ENCODE results near the gene PTPRN2. TPM values are rescaled to one million over a fixed set of nuclear protein-coding genes. Genes with fewer than 3 reads are reported as not detected.

The PTPRN2 gene
- total RNA-seq, 1 experiment from 2014 or later = 2.1 TPM

DNA sequence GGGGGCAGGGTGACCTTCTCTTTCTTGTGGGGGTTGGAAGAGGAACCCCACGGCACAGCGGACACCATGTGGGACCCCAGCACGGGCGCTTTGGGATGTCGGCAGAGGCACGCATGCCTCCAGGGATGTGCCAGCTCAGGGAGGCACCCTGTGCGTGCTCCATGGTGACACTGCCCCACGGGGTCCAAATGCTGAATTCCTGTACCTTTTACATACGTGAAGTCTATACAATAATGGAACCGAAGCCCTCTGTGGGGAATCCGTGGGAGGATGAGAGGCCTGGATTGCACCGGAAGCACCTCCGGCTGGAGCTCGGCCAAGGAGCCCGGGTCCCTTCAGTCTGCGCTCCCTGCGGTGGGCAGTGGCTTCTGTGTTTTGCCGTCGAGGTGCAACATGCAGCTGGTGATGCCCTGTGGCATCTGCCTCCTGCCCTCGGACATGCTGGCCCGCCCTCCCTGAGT, 726.6 kb downstream of the PTPRN2 start:
- Histone ChIP-seq H3K27ac (ENCODE audit: low read depth, low read length) (no peak overlapping the region), H3K4me2 (ENCODE audit: low read length) (no peak overlapping the region), H3K9me2 (ENCODE audit: insufficient read depth) (no peaks in the 10 kb centered on the region), H3K9ac (ENCODE audit: low read length) (no peak overlapping the region), H3K4me1 (ENCODE audit: control insufficient read depth in 1 of 2, insufficient read depth in 2 of 2, low read length in 2 of 2) (no peaks in the 10 kb centered on the region), H3K9me3 (ENCODE audit: control insufficient read depth in 1 of 2, insufficient read depth in 1 of 2, low read depth in 1 of 2, low read length in 2 of 2) (no peaks in the 10 kb centered on the region), H2AFZ (ENCODE audit: low read depth, low read length, poor library complexity, severe bottlenecking) (no peak overlapping the region), H3K36me3 (ENCODE audit: control insufficient read depth in 1 of 2, insufficient read depth in 2 of 2, low read length in 2 of 2) (no peaks in the 10 kb centered on the region), H3K27me3 (ENCODE audit: insufficient read depth, low read length) (no peaks in the 10 kb centered on the region), H4K20me1 (ENCODE audit: insufficient read depth) (no peaks in the 10 kb centered on the region), H3K79me2 (ENCODE audit: insufficient read depth, low read length) (no peaks in the 10 kb centered on the region), H3K4me3 (replicated peaks in 1 of 2; ENCODE audit: low read depth in 1 of 2, low read length in 2 of 2) (no peak overlapping the region)
- ATAC-seq = no peak
- no peak for TF ChIP-seq SIN3A (IDR thresholded peaks at IDR 0.05; ENCODE audit: low read depth)
- TF ChIP-seq, protein P1, sequence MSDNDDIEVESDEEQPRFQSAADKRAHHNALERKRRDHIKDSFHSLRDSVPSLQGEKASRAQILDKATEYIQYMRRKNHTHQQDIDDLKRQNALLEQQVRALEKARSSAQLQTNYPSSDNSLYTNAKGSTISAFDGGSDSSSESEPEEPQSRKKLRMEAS (IDR thresholded peaks at IDR 0.05) = no peak
- TF ChIP-seq, protein P2, sequence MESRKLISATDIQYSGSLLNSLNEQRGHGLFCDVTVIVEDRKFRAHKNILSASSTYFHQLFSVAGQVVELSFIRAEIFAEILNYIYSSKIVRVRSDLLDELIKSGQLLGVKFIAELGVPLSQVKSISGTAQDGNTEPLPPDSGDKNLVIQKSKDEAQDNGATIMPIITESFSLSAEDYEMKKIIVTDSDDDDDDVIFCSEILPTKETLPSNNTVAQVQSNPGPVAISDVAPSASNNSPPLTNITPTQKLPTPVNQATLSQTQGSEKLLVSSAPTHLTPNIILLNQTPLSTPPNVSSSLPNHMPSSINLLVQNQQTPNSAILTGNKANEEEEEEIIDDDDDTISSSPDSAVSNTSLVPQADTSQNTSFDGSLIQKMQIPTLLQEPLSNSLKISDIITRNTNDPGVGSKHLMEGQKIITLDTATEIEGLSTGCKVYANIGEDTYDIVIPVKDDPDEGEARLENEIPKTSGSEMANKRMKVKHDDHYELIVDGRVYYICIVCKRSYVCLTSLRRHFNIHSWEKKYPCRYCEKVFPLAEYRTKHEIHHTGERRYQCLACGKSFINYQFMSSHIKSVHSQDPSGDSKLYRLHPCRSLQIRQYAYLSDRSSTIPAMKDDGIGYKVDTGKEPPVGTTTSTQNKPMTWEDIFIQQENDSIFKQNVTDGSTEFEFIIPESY (IDR thresholded peaks at IDR 0.05; ENCODE audit: extremely low read depth, insufficient replicate concordance, low read length) = no peak
- no peak for TF ChIP-seq POLR2AphosphoS5 (IDR thresholded peaks at IDR 0.05; ENCODE audit: low read depth, low read length)
- TF ChIP-seq ELF1 (IDR thresholded peaks at IDR 0.05; ENCODE audit: borderline replicate concordance, low read depth) = no peak
- TF ChIP-seq ZFX (IDR thresholded peaks at IDR 0.05) = no peak
- no peak for TF ChIP-seq POLR2A (IDR thresholded peaks at IDR 0.05; ENCODE audit: borderline replicate concordance, extremely low read depth, insufficient read depth, insufficient read length)
- TF ChIP-seq SRF (IDR thresholded peaks at IDR 0.05; ENCODE audit: low read depth) = no peak
- POLR2A ChIA-PET = no interaction called here
- DNase-seq (ENCODE audit: low read depth, low spot score) = no peak
- BruUV-seq (replicated peaks) = no TSS peak
- intact Hi-C loops (cut with micrococcal nuclease) = no loop called here
- CTCF ChIA-PET = no interaction called here
- RAD21 ChIA-PET (ENCODE audit: low non-redundant PET in 1 of 2, low total read pairs in 2 of 2, uncharacterized antibody in 2 of 2, unreplicated experiment in 2 of 2) = no interaction called here

DNA sequence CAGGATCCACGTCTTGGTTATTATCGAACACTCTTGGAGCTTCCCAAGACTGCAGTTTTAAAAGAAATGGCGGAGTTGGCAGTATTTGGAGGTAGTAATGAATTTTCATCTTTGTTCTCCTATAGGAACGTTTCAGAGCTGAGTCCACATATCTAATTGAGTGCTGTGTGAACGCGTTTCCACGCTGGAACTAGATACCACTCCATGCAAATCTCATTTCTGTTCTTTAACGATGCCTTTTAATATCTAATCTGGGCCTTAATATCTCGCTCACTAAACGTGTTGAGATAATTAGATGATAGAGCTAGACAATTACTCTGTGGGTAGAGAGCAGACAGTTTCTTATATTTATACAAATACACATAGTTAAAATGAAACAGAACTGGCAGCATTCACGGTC, 727.2 kb downstream of the PTPRN2 start:
- H3K9me2 ChIP-seq (ENCODE audit: insufficient read depth) = no peaks in the 10 kb centered on the region
- H3K9me3 ChIP-seq (ENCODE audit: control insufficient read depth in 1 of 2, insufficient read depth in 1 of 2, low read depth in 1 of 2, low read length in 2 of 2) = no peaks in the 10 kb centered on the region
- CTCF ChIA-PET = no interaction called here
- no peak for ATAC-seq
- no peak overlapping the region for H3K27ac ChIP-seq (ENCODE audit: low read depth, low read length)
- no peaks in the 10 kb centered on the region for H3K4me1 ChIP-seq (ENCODE audit: control insufficient read depth in 1 of 2, insufficient read depth in 2 of 2, low read length in 2 of 2)
- POLR2A ChIA-PET = no interaction called here
- no peaks in the 10 kb centered on the region for H3K27me3 ChIP-seq (ENCODE audit: insufficient read depth, low read length)
- no peaks in the 10 kb centered on the region for H3K79me2 ChIP-seq (ENCODE audit: insufficient read depth, low read length)
- H4K20me1 ChIP-seq (ENCODE audit: insufficient read depth) = no peaks in the 10 kb centered on the region
- H3K9ac ChIP-seq (ENCODE audit: low read length) = no peak overlapping the region
- intact Hi-C loops (cut with micrococcal nuclease) = no loop called here
- H3K36me3 ChIP-seq (ENCODE audit: control insufficient read depth in 1 of 2, insufficient read depth in 2 of 2, low read length in 2 of 2) = no peaks in the 10 kb centered on the region
- H3K4me3 ChIP-seq (replicated peaks in 1 of 2; ENCODE audit: low read depth in 1 of 2, low read length in 2 of 2) = no peak overlapping the region
- no peak overlapping the region for H2AFZ ChIP-seq (ENCODE audit: low read depth, low read length, poor library complexity, severe bottlenecking)
- no peak overlapping the region for H3K4me2 ChIP-seq (ENCODE audit: low read length)
- DNase-seq (ENCODE audit: low read depth, low spot score) = no peak
- RAD21 ChIA-PET (ENCODE audit: low non-redundant PET in 1 of 2, low total read pairs in 2 of 2, uncharacterized antibody in 2 of 2, unreplicated experiment in 2 of 2) = no interaction called here
- no TSS peak for BruUV-seq (replicated peaks)
- TF ChIP-seq TCF7L2 (IDR thresholded peaks at IDR 0.05; ENCODE audit: borderline replicate concordance, extremely low read depth, insufficient read depth, insufficient read length) = no peak
- TF ChIP-seq, protein P3, sequence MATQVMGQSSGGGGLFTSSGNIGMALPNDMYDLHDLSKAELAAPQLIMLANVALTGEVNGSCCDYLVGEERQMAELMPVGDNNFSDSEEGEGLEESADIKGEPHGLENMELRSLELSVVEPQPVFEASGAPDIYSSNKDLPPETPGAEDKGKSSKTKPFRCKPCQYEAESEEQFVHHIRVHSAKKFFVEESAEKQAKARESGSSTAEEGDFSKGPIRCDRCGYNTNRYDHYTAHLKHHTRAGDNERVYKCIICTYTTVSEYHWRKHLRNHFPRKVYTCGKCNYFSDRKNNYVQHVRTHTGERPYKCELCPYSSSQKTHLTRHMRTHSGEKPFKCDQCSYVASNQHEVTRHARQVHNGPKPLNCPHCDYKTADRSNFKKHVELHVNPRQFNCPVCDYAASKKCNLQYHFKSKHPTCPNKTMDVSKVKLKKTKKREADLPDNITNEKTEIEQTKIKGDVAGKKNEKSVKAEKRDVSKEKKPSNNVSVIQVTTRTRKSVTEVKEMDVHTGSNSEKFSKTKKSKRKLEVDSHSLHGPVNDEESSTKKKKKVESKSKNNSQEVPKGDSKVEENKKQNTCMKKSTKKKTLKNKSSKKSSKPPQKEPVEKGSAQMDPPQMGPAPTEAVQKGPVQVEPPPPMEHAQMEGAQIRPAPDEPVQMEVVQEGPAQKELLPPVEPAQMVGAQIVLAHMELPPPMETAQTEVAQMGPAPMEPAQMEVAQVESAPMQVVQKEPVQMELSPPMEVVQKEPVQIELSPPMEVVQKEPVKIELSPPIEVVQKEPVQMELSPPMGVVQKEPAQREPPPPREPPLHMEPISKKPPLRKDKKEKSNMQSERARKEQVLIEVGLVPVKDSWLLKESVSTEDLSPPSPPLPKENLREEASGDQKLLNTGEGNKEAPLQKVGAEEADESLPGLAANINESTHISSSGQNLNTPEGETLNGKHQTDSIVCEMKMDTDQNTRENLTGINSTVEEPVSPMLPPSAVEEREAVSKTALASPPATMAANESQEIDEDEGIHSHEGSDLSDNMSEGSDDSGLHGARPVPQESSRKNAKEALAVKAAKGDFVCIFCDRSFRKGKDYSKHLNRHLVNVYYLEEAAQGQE (IDR thresholded peaks at IDR 0.05; ENCODE audit: low read depth) = no peak
- no peak for TF ChIP-seq EZH2phosphoT487 (IDR thresholded peaks at IDR 0.05; ENCODE audit: borderline replicate concordance)
- no peak for TF ChIP-seq RAD21 (IDR thresholded peaks at IDR 0.05; ENCODE audit: low read depth)
- no peak for TF ChIP-seq ZFX (IDR thresholded peaks at IDR 0.05)
- no peak for TF ChIP-seq ZNF274 (IDR thresholded peaks at IDR 0.05; ENCODE audit: low read depth, low read length)
- TF ChIP-seq, protein P2 (IDR thresholded peaks at IDR 0.05; ENCODE audit: extremely low read depth, insufficient replicate concordance, low read length) = no peak
- no peak for TF ChIP-seq SIN3A (IDR thresholded peaks at IDR 0.05; ENCODE audit: low read depth)
